Smooth muscle cell of bladder (primary cell): ENCODE data around the gene SMIM21. TPM values are rescaled to one million over a fixed set of nuclear protein-coding genes. Genes with fewer than 3 reads are reported as not detected.

ENCODE experiments used
- total RNA-seq: library from RNA; depleted of rRNA; stranded (reverse); fragments of >200 nt; gene quantifications from 2 replicates; pipeline ENCODE4 v1.2.3, GENCODE V29; 2014

The SMIM21 gene
- total RNA-seq, result not detected in 2 replicates

GRCh38 chr18:75427603-75428002, at the start of gene SMIM21:
Gene SMIM21 (minus strand): TSS chr18:75427703. CDS start chr18:75427563, 140 bp downstream.

Other genes with a start within 250 kb of the SMIM21 start
- 7.7 and 10.4 TPM in 2 replicates for gene PTGR3, start 218.6 kb downstream of the SMIM21 start, total RNA-seq
- 4.1 and 4.8 TPM in 2 replicates for gene TSHZ1, start 216.9 kb downstream of the SMIM21 start, total RNA-seq